GM12878 (cell line): ENCODE data around the gene YWHAH. TPM values are rescaled to one million over a fixed set of nuclear protein-coding genes. Genes with fewer than 3 reads are reported as not detected.

Experiments used
- ATF7 ChIP-seq: fragments of 450-650 bp; IDR thresholded peaks from 2 replicates; pipeline ENCODE4 v1.6.1; 2016; ENCODE audit warnings: low read depth, mild to moderate bottlenecking
- BACH1 ChIP-seq: fragments of 450-650 bp; IDR thresholded peaks from 2 replicates; pipeline ENCODE4 v1.6.1; 2017; ENCODE audit warnings: mild to moderate bottlenecking, borderline replicate concordance
- CBFB ChIP-seq: IDR thresholded peaks from 2 replicates; pipeline ENCODE4 v1.6.1; 2016; ENCODE audit warnings: antibody characterized with exemption, low read depth
- CBX3 ChIP-seq: fragments of 200-600 bp; sonication (generic); IDR thresholded peaks from 2 replicates; pipeline ENCODE4 v1.6.1; 2016; ENCODE audit warnings: low read depth, borderline replicate concordance
- CREM ChIP-seq: IDR thresholded peaks from 2 replicates; pipeline ENCODE4 v1.6.1; 2014; ENCODE audit warnings: antibody characterized with exemption, low read depth
- E4F1 ChIP-seq: fragments of 450-650 bp; IDR thresholded peaks from 2 replicates; pipeline ENCODE4 v1.6.1; 2018; ENCODE audit warnings: borderline replicate concordance, mild to moderate bottlenecking; ENCODE audit not compliant: partially characterized antibody
- EED ChIP-seq: sonication (generic); IDR thresholded peaks from 2 replicates; pipeline ENCODE4 v1.6.1; 2016; ENCODE audit warnings: antibody characterized with exemption, low read depth
- FOS ChIP-seq: IDR thresholded peaks from 3 replicates; pipeline ENCODE4 v1.6.1; 2011; ENCODE audit warnings: borderline replicate concordance; ENCODE audit not compliant: insufficient read length; ENCODE audit errors: extremely low read depth
- FOXK2 ChIP-seq: fragments of 450-650 bp; IDR thresholded peaks from 2 replicates; pipeline ENCODE4 v1.6.1; 2017; ENCODE audit warnings: mild to moderate bottlenecking, moderate library complexity
- HDAC6 ChIP-seq: fragments of 200-600 bp; sonication (generic); IDR thresholded peaks from one replicate; pipeline ENCODE4 v1.8.0; 2017; ENCODE audit warnings: antibody characterized with exemption; ENCODE audit not compliant: unreplicated experiment
- IKZF1 ChIP-seq: fragments of 450-650 bp; conservative IDR thresholded peaks from 2 replicates; pipeline ENCODE4 v1.6.1; 2017; ENCODE audit warnings: antibody characterized with exemption, mild to moderate bottlenecking
- JUNB ChIP-seq: IDR thresholded peaks from 2 replicates; pipeline ENCODE4 v1.6.1; 2016; ENCODE audit warnings: antibody characterized with exemption, mild to moderate bottlenecking
- KDM1A ChIP-seq: fragments of 200-600 bp; sonication (generic); IDR thresholded peaks from 2 replicates; pipeline ENCODE4 v1.6.1; 2016; ENCODE audit warnings: borderline replicate concordance
- KLF5 ChIP-seq: fragments of 450-650 bp; IDR thresholded peaks from 2 replicates; pipeline ENCODE4 v1.6.1; 2014; ENCODE audit warnings: mild to moderate bottlenecking; ENCODE audit not compliant: partially characterized antibody
- MXI1 ChIP-seq: fragments of 150-350 bp; IDR thresholded peaks from 2 replicates; pipeline ENCODE4 v1.6.1; 2011; ENCODE audit warnings: low read depth, mild to moderate bottlenecking, inconsistent platforms, low read length, improper control_type of control experiment
- NRF1 ChIP-seq: conservative IDR thresholded peaks from 2 replicates; pipeline ENCODE4 v1.6.1; 2011; ENCODE audit warnings: mild to moderate bottlenecking, low read depth, low read length, improper control_type of control experiment
- POLR2A ChIP-seq: IDR thresholded peaks from 2 replicates; pipeline ENCODE4 v1.6.1; 2011; ENCODE audit warnings: low read depth, mild to moderate bottlenecking, low read length
- RAD51 ChIP-seq: fragments of 450-650 bp; IDR thresholded peaks from 2 replicates; pipeline ENCODE4 v1.6.1; 2016; ENCODE audit warnings: moderate library complexity, mild to moderate bottlenecking, inconsistent platforms
- RBBP5 ChIP-seq: fragments of 200-600 bp; sonication (generic); conservative IDR thresholded peaks from 2 replicates; pipeline ENCODE4 v1.6.1; 2016
- RCOR1 ChIP-seq: conservative IDR thresholded peaks from 2 replicates; pipeline ENCODE4 v1.6.1; 2012; ENCODE audit warnings: low read depth, low read length, improper control_type of control experiment
- RFX5 ChIP-seq: IDR thresholded peaks from 2 replicates; pipeline ENCODE4 v1.6.1; 2011; ENCODE audit warnings: low read depth, low read length, improper control_type of control experiment
- SKIL ChIP-seq: fragments of 450-650 bp; IDR thresholded peaks from 2 replicates; pipeline ENCODE4 v1.6.1; 2017; ENCODE audit warnings: mild to moderate bottlenecking, low read depth, inconsistent platforms; ENCODE audit not compliant: poor library complexity, severe bottlenecking
- SPI1 ChIP-seq: IDR thresholded peaks from 2 replicates; pipeline ENCODE4 v1.6.1; 2011; ENCODE audit warnings: low read depth, mild to moderate bottlenecking, low read length, moderate library complexity, borderline replicate concordance; ENCODE audit not compliant: insufficient read depth
- SREBF2 ChIP-seq: IDR thresholded peaks from 2 replicates; pipeline ENCODE4 v1.6.1; 2012; ENCODE audit warnings: mild to moderate bottlenecking, low read length
- SRF ChIP-seq, 2 experiments: IDR thresholded peaks; 2 replicates each; pipeline ENCODE4 v1.6.1; 2011; ENCODE audit warnings: low read depth in 2 of 2, low read length in 2 of 2, mild to moderate bottlenecking in 1 of 2, moderate library complexity in 1 of 2
- SUZ12 ChIP-seq: fragments of 200-600 bp; sonication (generic); IDR thresholded peaks from one replicate; pipeline ENCODE4 v1.6.1; 2018; ENCODE audit warnings: antibody characterized with exemption, mild to moderate bottlenecking; ENCODE audit not compliant: unreplicated experiment
- TCF3 ChIP-seq: IDR thresholded peaks from 2 replicates; pipeline ENCODE4 v1.6.1; 2012; ENCODE audit warnings: low read depth, mild to moderate bottlenecking, low read length, borderline replicate concordance; ENCODE audit not compliant: insufficient read depth
- WRNIP1 ChIP-seq: IDR thresholded peaks from 2 replicates; pipeline ENCODE4 v1.6.1; 2011; ENCODE audit warnings: low read depth, low read length, improper control_type of control experiment, borderline replicate concordance
- ZNF24 ChIP-seq: fragments of 450-650 bp; IDR thresholded peaks from 2 replicates; pipeline ENCODE4 v1.6.1; 2017; ENCODE audit warnings: antibody characterized with exemption, mild to moderate bottlenecking
- ZNF384 ChIP-seq: IDR thresholded peaks from 2 replicates; pipeline ENCODE4 v1.6.1; 2012; ENCODE audit warnings: low read depth, mild to moderate bottlenecking, low read length, improper control_type of control experiment, borderline replicate concordance
- ZNF622 ChIP-seq: fragments of 450-650 bp; IDR thresholded peaks from 2 replicates; pipeline ENCODE4 v1.6.1; 2017; ENCODE audit warnings: mild to moderate bottlenecking, inconsistent platforms
- polyA plus RNA-seq, 11 experiments: library from polyadenylated mRNA; depleted of rRNA in 4 of 11; unstranded in 6 of 11; stranded (reverse) in 5 of 11; fragments of >200 nt; fragmentation: Nextera tagmentation in 4 of 11; fragmentation: Illumina TruSeq in 1 of 11; extraction: Ambion mirVana in 4 of 11; extraction: Trizol in 1 of 11; gene quantifications; 1 replicate in 1 of 11; 2 replicates in 10 of 11; pipeline versions ENCODE4 v1.2.1 to v1.2.3, GENCODE V29; 2011 to 2016; ENCODE audit warnings: inconsistent platforms in 2 of 11, missing spikeins in 2 of 11, low read depth in 1 of 11
- total RNA-seq, 4 experiments: library from RNA; depleted of rRNA in 3 of 4; stranded (reverse); fragments of >200 nt in 3 of 4; fragmentation: Illumina TruSeq in 1 of 4; extraction: Trizol in 1 of 4; gene quantifications; 2 replicates each; pipeline versions ENCODE4 v1.2.1 to v1.2.3, GENCODE V29; 2013 to 2021

YWHAH gene
- total and polyA plus RNA-seq, 10 of the 15 experiments (the other 5 are each of a cell fraction or from before 2014, with no cell fraction given) = 34.2 to 197 (median 115) TPM

GRCh38 chr22:31943978-31944699, at the start of gene YWHAH (continued):
- TF ChIP-seq CREM = no peak
- TF ChIP-seq TCF3 = peak; percentile 33; the same call in 1 of the 2 replicates
- TF ChIP-seq BACH1 = peak; percentile 89
- TF ChIP-seq ZNF622 = no peak
- no peak for TF ChIP-seq RBBP5
- TF ChIP-seq FOS = no peak
- TF ChIP-seq CBFB = no peak
- TF ChIP-seq SPI1 = no peak
- peak; percentile 83 for TF ChIP-seq IKZF1
- TF ChIP-seq EED = no peak
- no peak for TF ChIP-seq RFX5
- no peak for TF ChIP-seq ZNF24
- TF ChIP-seq JUNB = no peak
- TF ChIP-seq MXI1 = peak; percentile 19; the same call in 1 of the 2 replicates
- peak; percentile 57; the same call in 1 of the 2 replicates for TF ChIP-seq NRF1
- no peak for TF ChIP-seq RCOR1
- TF ChIP-seq ATF7 = peak; percentile 99
- no peak for TF ChIP-seq SUZ12
- no peak for TF ChIP-seq HDAC6
- no peak for TF ChIP-seq CBX3
- no peak for TF ChIP-seq RAD51
- TF ChIP-seq SKIL = no peak
- no peak for TF ChIP-seq FOXK2
- no peak for TF ChIP-seq KLF5
- TF ChIP-seq WRNIP1 = no peak
- no peak for TF ChIP-seq E4F1
- no peak for TF ChIP-seq KDM1A
- no peak for TF ChIP-seq SREBF2
- TF ChIP-seq POLR2A = peak; percentile 96
- TF ChIP-seq SRF (IDR thresholded peaks at IDR 0.05; ENCODE audit: low read depth in 2 of 2, low read length in 2 of 2) = no peak
- TF ChIP-seq ZNF384 = no peak
